ENCODE measurements around the gene GPR21.

The GPR21 gene

GRCh38 chr9:123063896-123064295 is 30.4 kb downstream of the GPR21 start:
- DNase-seq (ENCODE audit: low read depth, low spot score): no peak

- DNase-seq (ENCODE audit: low read depth, low spot score): no peak
Observed at GRCh38 chr9:123064716-123065115, 31.2 kb downstream of the GPR21 start.

DNA sequence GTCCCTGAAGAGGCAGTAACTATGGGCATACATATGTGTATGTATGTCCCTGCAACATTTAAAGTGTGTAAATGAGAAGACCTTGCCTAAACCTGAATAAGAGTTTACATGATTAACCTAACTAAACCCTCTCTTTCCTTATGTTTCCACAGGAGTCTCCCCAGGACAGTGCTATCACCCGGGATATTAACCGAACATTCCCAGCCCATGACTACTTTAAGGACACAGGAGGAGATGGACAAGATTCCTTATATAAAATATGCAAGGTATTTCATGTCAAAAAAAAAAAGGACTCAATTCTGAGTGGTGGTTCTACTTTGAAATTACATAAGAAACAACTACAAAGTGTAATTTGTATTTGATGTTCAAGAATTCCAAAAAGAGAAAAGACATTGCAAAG is 31.7 kb downstream of the GPR21 start:
- DNase-seq (ENCODE audit: low read depth, low spot score): no peak

DNA sequence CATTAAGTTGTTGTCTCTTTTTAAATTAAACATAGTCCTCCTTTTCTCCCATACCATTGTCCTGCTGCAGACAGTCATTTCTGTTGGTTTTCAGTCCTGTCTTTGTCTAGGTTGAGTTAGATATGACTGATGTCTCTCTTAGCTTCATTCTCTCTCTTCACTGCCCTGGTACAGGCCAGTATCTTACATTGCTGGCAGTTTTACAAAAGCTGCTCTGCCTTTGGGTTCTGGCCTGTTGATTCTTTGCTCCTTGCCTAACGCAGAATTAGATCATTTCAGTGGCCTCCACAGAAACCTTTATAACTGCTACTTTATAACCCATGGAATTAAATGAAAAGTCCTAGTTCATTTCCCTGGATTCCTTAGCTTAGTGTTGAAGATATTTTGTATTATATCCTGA is 33.7 kb downstream of the GPR21 start:
- no peak for DNase-seq (ENCODE audit: low read depth, low spot score)

DNA sequence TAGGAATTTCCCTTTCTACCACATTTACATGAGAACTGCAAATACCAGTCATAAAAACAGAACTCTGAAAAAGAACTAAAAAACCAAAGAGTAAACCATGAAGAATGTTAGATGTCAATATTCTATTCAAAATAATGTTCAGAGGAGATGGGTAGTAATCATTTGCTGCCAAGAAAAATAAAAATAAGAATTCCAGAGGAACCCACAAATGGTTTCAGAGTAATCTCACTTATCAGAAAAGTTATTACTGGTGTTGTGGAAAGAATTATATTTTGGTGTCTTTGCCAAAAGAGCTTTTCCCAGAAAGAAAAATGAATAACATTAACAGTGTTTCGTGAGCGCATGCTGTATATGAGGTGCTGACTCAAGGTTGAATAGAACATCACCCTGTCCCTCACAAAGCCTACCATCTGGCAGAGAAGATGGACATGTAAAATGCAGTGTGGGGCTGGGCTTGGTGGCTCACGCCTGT is 35.6 kb downstream of the GPR21 start:
- DNase-seq (ENCODE audit: low read depth, low spot score): no peak

- no peak for DNase-seq (ENCODE audit: low read depth, low spot score)
Observed at GRCh38 chr9:123070198-123070597, 36.7 kb downstream of the GPR21 start.

GRCh38 chr9:123072407-123072995 is 39.0 kb downstream of the GPR21 start:
- DNase-seq (ENCODE audit: low read depth, low spot score): peak; percentile 59

GRCh38 chr9:123073441-123073840 is 40.0 kb downstream of the GPR21 start:
- DNase-seq (ENCODE audit: low read depth, low spot score): no peak

DNA sequence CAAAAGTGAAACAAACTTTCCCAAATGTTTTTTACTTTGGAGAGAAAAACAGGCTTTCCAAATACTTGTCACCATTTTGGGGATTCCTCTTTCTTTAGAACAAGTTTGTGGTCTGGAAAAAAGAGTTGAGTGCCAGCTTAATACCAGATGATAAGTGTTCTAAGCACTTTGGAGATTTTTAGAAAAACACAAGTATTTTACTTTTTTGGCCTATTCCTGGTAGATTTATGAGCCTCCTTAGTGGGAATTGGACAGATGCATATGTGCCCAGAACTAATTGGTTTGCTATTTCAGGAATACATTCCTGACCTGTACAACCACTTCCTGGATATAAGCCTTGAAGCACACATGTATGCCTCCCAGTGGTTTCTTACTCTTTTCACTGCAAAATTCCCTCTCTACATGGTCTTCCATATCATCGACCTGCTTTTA is 40.5 kb downstream of the GPR21 start:
- DNase-seq (ENCODE audit: low read depth, low spot score): no peak

GRCh38 chr9:123074628-123075027 is 41.2 kb downstream of the GPR21 start:
- DNase-seq (ENCODE audit: low read depth, low spot score): no peak

GRCh38 chr9:123080444-123080843 is 47.0 kb downstream of the GPR21 start:
- no peak for DNase-seq (ENCODE audit: low read depth, low spot score)

DNA sequence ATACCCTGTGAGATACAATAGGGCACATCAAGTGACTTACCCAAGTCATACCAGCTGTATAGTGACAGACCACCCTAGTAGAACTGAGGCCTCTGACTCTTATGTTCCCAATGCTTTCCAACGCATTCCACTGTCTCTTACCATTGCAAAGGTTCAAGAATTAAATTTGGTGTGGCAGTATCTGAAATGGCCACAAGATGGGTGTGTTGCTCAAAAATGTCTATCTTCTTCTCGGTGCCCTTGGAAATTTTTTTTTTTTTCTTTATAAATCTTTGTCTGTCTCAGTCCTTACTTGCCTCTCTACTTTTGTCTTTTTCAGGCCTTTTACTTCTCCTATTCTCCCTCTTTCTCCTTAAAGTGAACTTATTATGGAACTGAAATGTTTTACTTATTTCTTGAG is 48.4 kb downstream of the GPR21 start:
- no peak for DNase-seq (ENCODE audit: low read depth, low spot score)

GRCh38 chr9:123083680-123084079 is 50.2 kb downstream of the GPR21 start:
- DNase-seq (ENCODE audit: low read depth, low spot score): no peak

DNA sequence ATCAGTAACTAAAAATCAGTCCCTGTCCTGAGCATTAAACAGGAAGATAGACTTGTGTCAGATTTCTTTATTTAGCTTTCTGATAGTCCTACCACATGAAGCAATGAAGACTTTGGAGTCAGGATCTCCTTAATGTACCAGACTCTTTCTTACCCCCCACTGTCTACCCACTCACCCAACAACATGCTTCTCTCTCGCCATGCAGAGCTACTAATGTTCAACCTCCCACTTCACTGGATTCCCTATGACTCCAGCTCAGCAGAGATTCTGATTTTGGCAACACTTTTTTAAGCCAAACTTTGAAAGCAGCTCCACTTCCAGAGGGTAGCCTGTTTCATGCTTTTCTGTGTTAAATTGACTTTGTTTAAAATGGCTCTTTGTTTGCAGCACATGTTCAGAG is 50.8 kb downstream of the GPR21 start:
- no peak for DNase-seq (ENCODE audit: low read depth, low spot score)

All from iPS DF 19.7 (cell line).